H9 (cell line): Measurements from ENCODE around the gene INSIG1. TPM values are rescaled to one million over a fixed set of nuclear protein-coding genes. Genes with fewer than 3 reads are reported as not detected.

Source experiments
- DNase-seq: peaks from one replicate; pipeline ENCODE4 v3.0.0-alpha.2; 2017
- H2AFZ ChIP-seq: one replicate; pipeline ENCODE4 v1.6.1; 2013; ENCODE audit warnings: mild to moderate bottlenecking, low read length, control low read depth, moderate library complexity
- H2AK5ac ChIP-seq: 2 replicates; pipeline ENCODE4 v1.6.1; 2013; ENCODE audit warnings: low read length, control low read depth, mixed read lengths; ENCODE audit not compliant: insufficient read length
- H2BK120ac ChIP-seq: one replicate; pipeline ENCODE4 v1.6.1; 2013; ENCODE audit warnings: low read depth, mild to moderate bottlenecking, low read length, control low read depth, inconsistent platforms; ENCODE audit not compliant: poor library complexity, severe bottlenecking
- H2BK12ac ChIP-seq: 2 replicates; pipeline ENCODE4 v1.6.1; 2013; ENCODE audit warnings: low read length, control low read depth, mixed read lengths, low read depth; ENCODE audit not compliant: insufficient read length
- H2BK15ac ChIP-seq: 2 replicates; pipeline ENCODE4 v1.6.1; 2013; ENCODE audit warnings: low read depth, low read length, control low read depth
- H2BK20ac ChIP-seq: one replicate; pipeline ENCODE4 v1.6.1; 2013; ENCODE audit warnings: low read depth, mild to moderate bottlenecking, low read length, control low read depth, inconsistent platforms; ENCODE audit not compliant: poor library complexity, severe bottlenecking
- H2BK5ac ChIP-seq: 2 replicates; pipeline ENCODE4 v1.6.1; 2013; ENCODE audit warnings: low read length, control low read depth, mixed read lengths; ENCODE audit not compliant: insufficient read length
- H3K14ac ChIP-seq: 2 replicates; pipeline ENCODE4 v1.6.1; 2013; ENCODE audit warnings: low read length, control low read depth; ENCODE audit not compliant: insufficient read depth
- H3K18ac ChIP-seq: 2 replicates; pipeline ENCODE4 v1.6.1; 2013; ENCODE audit warnings: low read depth, mild to moderate bottlenecking, mixed read lengths, low read length, control low read depth; ENCODE audit not compliant: insufficient read length
- H3K23ac ChIP-seq: 2 replicates; pipeline ENCODE4 v1.6.1; 2013; ENCODE audit warnings: low read length, control low read depth, mixed read lengths, low read depth; ENCODE audit not compliant: insufficient read length
- H3K23me2 ChIP-seq: 2 replicates; pipeline ENCODE4 v1.6.1; 2013; ENCODE audit warnings: low read depth, mild to moderate bottlenecking, mixed read lengths, low read length, control low read depth; ENCODE audit not compliant: insufficient read length, poor library complexity, severe bottlenecking
- H3K27ac ChIP-seq: 2 replicates; pipeline ENCODE4 v1.5.1; 2013; ENCODE audit warnings: low read length, control low read depth, mixed read lengths, low read depth; ENCODE audit not compliant: insufficient read length
- H3K27me3 ChIP-seq: 2 replicates; pipeline ENCODE4 v1.6.1; 2013; ENCODE audit warnings: low read length, control low read depth, inconsistent platforms; ENCODE audit not compliant: insufficient read depth
- H3K4ac ChIP-seq: 2 replicates; pipeline ENCODE4 v1.6.1; 2013; ENCODE audit warnings: low read depth, mild to moderate bottlenecking, control low read depth, inconsistent platforms, low read length, moderate library complexity
- H3K4me1 ChIP-seq: 2 replicates; pipeline ENCODE4 v1.6.1; 2013; ENCODE audit warnings: low read length, control low read depth, inconsistent platforms; ENCODE audit not compliant: insufficient read depth
- H3K4me2 ChIP-seq: 2 replicates; pipeline ENCODE4 v1.6.1; 2013; ENCODE audit warnings: low read length, control low read depth, mixed read lengths; ENCODE audit not compliant: insufficient read length, insufficient read depth
- H3K56ac ChIP-seq: 2 replicates; pipeline ENCODE4 v1.6.1; 2013; ENCODE audit warnings: low read depth, mild to moderate bottlenecking, mixed read lengths, low read length, control low read depth; ENCODE audit not compliant: insufficient read length
- H3K79me1 ChIP-seq: 2 replicates; pipeline ENCODE4 v1.6.1; 2013; ENCODE audit warnings: low read depth, mild to moderate bottlenecking, moderate library complexity, low read length, control low read depth, inconsistent platforms; ENCODE audit not compliant: insufficient read depth, poor library complexity, severe bottlenecking
- H3K79me2 ChIP-seq: 2 replicates; pipeline ENCODE4 v1.6.1; 2013; ENCODE audit warnings: low read length, control low read depth, inconsistent platforms; ENCODE audit not compliant: insufficient read depth
- H3K9ac ChIP-seq: 2 replicates; pipeline ENCODE4 v1.6.1; 2013; ENCODE audit warnings: low read length, control low read depth, mixed read lengths; ENCODE audit not compliant: insufficient read length; ENCODE audit errors: extremely low read depth
- H3K9me3 ChIP-seq: one replicate; pipeline ENCODE4 v1.6.1; 2013; ENCODE audit warnings: low read depth, low read length, inconsistent platforms; ENCODE audit not compliant: control insufficient read depth
- H3T11ph ChIP-seq: one replicate; pipeline ENCODE4 v1.6.1; 2013; ENCODE audit warnings: mild to moderate bottlenecking, low read length, control low read depth, inconsistent platforms
- H4K20me1 ChIP-seq: one replicate; pipeline ENCODE4 v1.6.1; 2013; ENCODE audit not compliant: control insufficient read depth, insufficient read length, insufficient read depth
- H4K5ac ChIP-seq: 2 replicates; pipeline ENCODE4 v1.6.1; 2013; ENCODE audit warnings: low read depth, mild to moderate bottlenecking, mixed read lengths, low read length, control low read depth; ENCODE audit not compliant: insufficient read length
- H4K8ac ChIP-seq: replicated peaks from 2 replicates; pipeline ENCODE4 v1.6.1; 2013; ENCODE audit warnings: low read length, control low read depth, mixed read lengths, low read depth; ENCODE audit not compliant: insufficient read length
- H4K91ac ChIP-seq: 2 replicates; pipeline ENCODE4 v1.6.1; 2013; ENCODE audit warnings: low read depth, mild to moderate bottlenecking, moderate library complexity, mixed read lengths, low read length, control low read depth; ENCODE audit not compliant: insufficient read length
- H3K27ac Mint-ChIP-seq, 3 experiments: 2 replicates in 2 of 3; 3 replicates in 1 of 3; pipeline ENCODE4 v1.8.0; 2020 to 2021; ENCODE audit warnings: mixed read lengths in 3 of 3, mild to moderate bottlenecking in 1 of 3, moderate library complexity in 1 of 3
- H3K27me3 Mint-ChIP-seq: 2 replicates; pipeline ENCODE4 v1.8.0; 2021; ENCODE audit warnings: low read depth, mild to moderate bottlenecking, moderate library complexity, mixed read lengths
- H3K36me3 Mint-ChIP-seq, 3 experiments: 2 replicates in 2 of 3; 3 replicates in 1 of 3; pipeline ENCODE4 v1.8.0; 2020 to 2021; ENCODE audit warnings: low read depth in 3 of 3, mixed read lengths in 3 of 3; ENCODE audit not compliant: insufficient read depth in 1 of 3
- H3K4me1 Mint-ChIP-seq, 2 experiments: 2 replicates each; pipeline ENCODE4 v1.8.0; 2020; ENCODE audit warnings: mixed read lengths in 2 of 2
- H3K4me3 Mint-ChIP-seq, 2 experiments: 2 replicates in 1 of 2; 3 replicates in 1 of 2; pipeline ENCODE4 v1.8.0; 2020 to 2021; ENCODE audit warnings: mild to moderate bottlenecking in 2 of 2, mixed read lengths in 2 of 2, moderate library complexity in 1 of 2
- H3K9me3 Mint-ChIP-seq, 2 experiments: 2 replicates in 1 of 2; 3 replicates in 1 of 2; pipeline ENCODE4 v1.8.0; 2020; ENCODE audit warnings: mild to moderate bottlenecking in 2 of 2, mixed read lengths in 2 of 2, moderate library complexity in 1 of 2
- WGBS: extraction: QIAGEN DNeasy Blood & Tissue Kit; methylation state at CpG from one replicate; pipeline ENCODE4 v1.1.7; 2013; ENCODE audit warnings: missing lambda C conversion rate, low lambda C conversion rate, mixed read lengths; ENCODE audit not compliant: insufficient read length; ENCODE audit errors: extremely low coverage; 5-methylcytosine and 5-hydroxymethylcytosine counted together
- total RNA-seq: library from RNA; stranded (reverse); gene quantifications from 2 replicates; pipeline ENCODE4 v1.2.1, GENCODE V29; 2021
- TF ChIP-seq, protein P1 (sequence below): fragments of 200-600 bp; sonication (generic); conservative IDR thresholded peaks from 3 replicates; pipeline ENCODE4 v1.8.0; 2021; ENCODE audit warnings: antibody characterized with exemption, mild to moderate bottlenecking

Gene INSIG1
- total RNA-seq, 1 experiment from 2014 or later, result 23.3 TPM

DNA sequence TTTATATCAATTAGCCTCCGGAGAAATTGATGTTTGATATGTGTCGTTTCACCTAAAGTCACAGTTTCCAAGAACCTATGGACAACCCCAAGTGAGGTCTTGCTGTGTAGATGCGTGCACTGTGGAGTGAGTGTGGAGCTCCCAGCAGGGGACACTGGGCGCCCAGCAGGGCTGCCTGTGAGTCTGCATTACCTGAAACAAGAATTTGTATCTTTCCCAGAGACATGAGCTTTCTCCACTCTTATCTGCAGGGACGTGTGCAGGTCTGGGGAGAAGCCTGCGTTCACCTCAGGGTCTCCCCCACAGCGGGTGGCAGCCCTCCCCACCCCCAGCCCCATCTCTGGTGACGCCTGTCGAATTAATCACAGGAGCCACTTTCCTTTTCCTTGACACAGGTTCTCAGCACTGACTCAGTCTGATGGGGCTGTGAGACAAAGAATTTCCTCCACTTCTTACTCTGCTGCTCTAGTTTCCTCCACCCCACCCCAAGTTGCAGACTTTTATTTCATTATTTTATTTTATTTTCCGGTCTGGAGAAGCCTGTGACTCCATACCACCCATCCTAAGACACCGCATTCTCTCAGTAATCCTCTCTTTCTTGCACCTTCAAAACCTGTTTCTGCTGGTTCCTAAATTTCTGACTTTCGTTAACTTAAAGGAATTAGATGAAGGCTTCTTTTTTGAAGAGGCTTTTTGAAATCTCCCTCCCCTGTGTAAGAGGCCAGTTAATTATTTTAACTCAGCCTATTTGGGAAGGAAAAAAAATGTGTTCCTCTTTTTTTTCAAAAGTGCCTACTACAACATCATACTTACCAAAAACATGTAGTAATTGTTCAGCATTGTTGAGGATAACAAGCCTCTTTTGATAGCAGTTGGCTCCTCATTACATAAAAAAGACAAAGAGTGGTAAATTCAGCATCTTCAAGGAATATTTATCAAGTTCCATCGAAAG is 17.0 kb upstream of the INSIG1 start:
- no peak overlapping the region for H3K4ac ChIP-seq
- H3K4me1 ChIP-seq, result no peaks in the 10 kb centered on the region
- no peak for DNase-seq
- no peaks in the 10 kb centered on the region for H3K79me1 ChIP-seq
- Mint-ChIP-seq H3K4me3 (no peak overlapping the region), H3K4me1 (peaks cover 15% of the 10 kb centered on the region in 2 experiments), H3K27me3 (peaks cover 3% of the 10 kb centered on the region), H3K36me3 (no peaks in the 10 kb centered on the region), H3K27ac (no peak overlapping the region), H3K9me3 (no peaks in the 10 kb centered on the region)
- no peak overlapping the region for H2BK5ac ChIP-seq
- no peaks in the 10 kb centered on the region for H3K79me2 ChIP-seq
- no CpG with 5 or more reads among the region's 13 CpGs for WGBS
- H3T11ph ChIP-seq, result no peak overlapping the region
- H4K20me1 ChIP-seq, result no peaks in the 10 kb centered on the region
- H2BK20ac ChIP-seq, result no peak overlapping the region
- H3K4me2 ChIP-seq, result no peak overlapping the region
- H2BK15ac ChIP-seq, result no peak overlapping the region
- no peak overlapping the region for H2AK5ac ChIP-seq
- H3K27ac ChIP-seq, result no peak overlapping the region
- H4K91ac ChIP-seq, result no peak overlapping the region
- H3K9ac ChIP-seq, result no peak overlapping the region
- no peaks in the 10 kb centered on the region for H3K9me3 ChIP-seq
- H4K5ac ChIP-seq, result no peak overlapping the region
- H2BK120ac ChIP-seq, result no peak overlapping the region
- no peak overlapping the region for H3K18ac ChIP-seq
- H3K23ac ChIP-seq, result no peak overlapping the region
- H2AFZ ChIP-seq, result no peak overlapping the region
- H3K27me3 ChIP-seq, result no peaks in the 10 kb centered on the region
- H4K8ac ChIP-seq, result no peak overlapping the region
- H3K14ac ChIP-seq, result no peak overlapping the region
- no peak overlapping the region for H2BK12ac ChIP-seq
- no peaks in the 10 kb centered on the region for H3K23me2 ChIP-seq
- TF ChIP-seq, protein P1, sequence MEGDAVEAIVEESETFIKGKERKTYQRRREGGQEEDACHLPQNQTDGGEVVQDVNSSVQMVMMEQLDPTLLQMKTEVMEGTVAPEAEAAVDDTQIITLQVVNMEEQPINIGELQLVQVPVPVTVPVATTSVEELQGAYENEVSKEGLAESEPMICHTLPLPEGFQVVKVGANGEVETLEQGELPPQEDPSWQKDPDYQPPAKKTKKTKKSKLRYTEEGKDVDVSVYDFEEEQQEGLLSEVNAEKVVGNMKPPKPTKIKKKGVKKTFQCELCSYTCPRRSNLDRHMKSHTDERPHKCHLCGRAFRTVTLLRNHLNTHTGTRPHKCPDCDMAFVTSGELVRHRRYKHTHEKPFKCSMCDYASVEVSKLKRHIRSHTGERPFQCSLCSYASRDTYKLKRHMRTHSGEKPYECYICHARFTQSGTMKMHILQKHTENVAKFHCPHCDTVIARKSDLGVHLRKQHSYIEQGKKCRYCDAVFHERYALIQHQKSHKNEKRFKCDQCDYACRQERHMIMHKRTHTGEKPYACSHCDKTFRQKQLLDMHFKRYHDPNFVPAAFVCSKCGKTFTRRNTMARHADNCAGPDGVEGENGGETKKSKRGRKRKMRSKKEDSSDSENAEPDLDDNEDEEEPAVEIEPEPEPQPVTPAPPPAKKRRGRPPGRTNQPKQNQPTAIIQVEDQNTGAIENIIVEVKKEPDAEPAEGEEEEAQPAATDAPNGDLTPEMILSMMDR, result no peak
- H3K56ac ChIP-seq, result no peak overlapping the region
